ENCODE data around the gene CAVIN1.
A peak's percentile ranks its signal among the peaks of the same experiment; 100 is the strongest.
"Not testable (repeated sequence)": the region's sequence is repeated elsewhere in the genome, so short reads cannot be mapped to it uniquely, and the experiment has no call there.

Gene CAVIN1

GRCh38 chr17:42429726-42430447 is 6.8 kb upstream of the CAVIN1 start:
- no peak for DNase-seq

- peak in 2 of 5 experiments; percentile 26 to 53 for DNase-seq
Observed at GRCh38 chr17:42428141-42428944, 5.3 kb upstream of the CAVIN1 start.

GRCh38 chr17:42424991-42425610 is 2.0 kb upstream of the CAVIN1 start:
- no peak for DNase-seq

- DNase-seq, result no peak
Observed at GRCh38 chr17:42423766-42424165, 710 bp upstream of the CAVIN1 start.

GRCh38 chr17:42422412-42422957 is 571 bp downstream of the CAVIN1 start:
- peak in 1 of 5 experiments; percentile 33 for DNase-seq

- DNase-seq, result no peak
Observed at GRCh38 chr17:42421507-42422338, 1.3 kb downstream of the CAVIN1 start.

- DNase-seq, result no peak
Observed at GRCh38 chr17:42421136-42421506, 1.9 kb downstream of the CAVIN1 start.

- DNase-seq, result not testable (repeated sequence)
Observed at GRCh38 chr17:42417981-42418380, 5.1 kb downstream of the CAVIN1 start.

- DNase-seq, result peak in 2 of 5 experiments; percentile 33 to 60
Observed at GRCh38 chr17:42414704-42415409, 8.2 kb downstream of the CAVIN1 start.

- no peak for DNase-seq
Observed at GRCh38 chr17:42413464-42414040, 9.5 kb downstream of the CAVIN1 start.

- DNase-seq, result no peak
Observed at GRCh38 chr17:42411905-42412679, 11.0 kb downstream of the CAVIN1 start.

GRCh38 chr17:42411361-42411760 is 11.7 kb downstream of the CAVIN1 start:
- DNase-seq, result no peak

- no peak for DNase-seq
Observed at GRCh38 chr17:42410319-42410685, 12.8 kb downstream of the CAVIN1 start.

GRCh38 chr17:42409523-42410318 is 13.3 kb downstream of the CAVIN1 start:
- no peak for DNase-seq

- DNase-seq, result no peak
Observed at GRCh38 chr17:42408061-42408460, 15.0 kb downstream of the CAVIN1 start.

- peak in 3 of 5 experiments; percentile 35 to 73 (median 51) for DNase-seq
Observed at GRCh38 chr17:42407289-42407836, 15.7 kb downstream of the CAVIN1 start.

GRCh38 chr17:42406615-42407288 is 16.3 kb downstream of the CAVIN1 start:
- no peak for DNase-seq

- peak; percentile 59 to 73 (median 72) for DNase-seq
Observed at GRCh38 chr17:42405963-42406495, 17.0 kb downstream of the CAVIN1 start.
